SK-N-MC (cell line): ENCODE measurements around the gene HPS1.

Experiments used
- EZH2 ChIP-seq: fragments of 200-600 bp; sonication (generic); IDR thresholded peaks from one replicate; pipeline ENCODE4 v1.6.1; 2017; ENCODE audit warnings: antibody characterized with exemption
- FOXP2 ChIP-seq: optimal IDR thresholded peaks from 2 replicates; pipeline ENCODE3; 2011; ENCODE audit warnings: mild to moderate bottlenecking, moderate library complexity; ENCODE audit not compliant: insufficient read depth; ENCODE audit errors: extremely low read length, control extremely low read depth
- POLR2AphosphoS5 ChIP-seq: IDR thresholded peaks from 2 replicates; pipeline ENCODE4 v1.6.1; 2012; ENCODE audit warnings: mild to moderate bottlenecking, low read depth, low read length, borderline replicate concordance

DNA sequence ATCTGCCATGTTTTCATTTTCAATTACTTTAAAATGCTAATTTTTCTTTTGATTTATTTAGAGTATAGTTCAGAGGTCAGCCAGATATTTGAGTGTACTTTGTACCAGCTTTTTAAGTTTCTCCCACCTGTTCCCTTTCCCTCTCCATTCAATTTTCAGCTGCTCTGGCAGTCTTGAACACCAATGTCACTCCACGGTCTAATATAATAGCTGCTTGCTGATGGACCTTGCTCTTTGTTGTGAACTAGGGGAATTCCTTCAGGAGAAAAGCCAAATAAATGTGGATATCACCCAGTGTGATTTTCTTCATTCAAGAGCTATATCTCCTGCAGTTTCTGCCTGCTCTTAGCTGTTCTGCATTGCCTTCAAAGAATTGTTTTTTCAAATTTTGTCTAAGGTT is 3.9 kb upstream of the HPS1 start:
- TF ChIP-seq EZH2, result no peak
- no peak for TF ChIP-seq POLR2AphosphoS5
- no peak for TF ChIP-seq FOXP2
